Astrocyte of the cerebellum (primary cell): Measurements from ENCODE around the gene RAB31.

Source experiments
- DNase-seq: peaks from one replicate; pipeline ENCODE4 v3.0.0-alpha.2; 2011; ENCODE audit warnings: low read depth
- H3K4me3 ChIP-seq: 2 replicates; pipeline ENCODE4 v1.5.1; 2011; ENCODE audit warnings: mild to moderate bottlenecking, low read depth, low read length, moderate library complexity
- CTCF ChIP-seq: IDR thresholded peaks from 2 replicates; pipeline ENCODE4 v1.5.1; 2012; ENCODE audit warnings: low read length, low read depth, moderate library complexity, mild to moderate bottlenecking; ENCODE audit errors: missing control alignments
- in situ Hi-C: cut with HindIII; loops from 2 replicates; pipeline ENCODE4 v1.10.0; 2017; ENCODE audit warnings: low sequenced_read_pairs

The RAB31 gene

GRCh38 chr18:9708057-9708433 is at the start of gene RAB31:
Gene RAB31 (plus strand): TSS chr18:9708301. CDS start chr18:9708406, 105 bp downstream.
- peak within 1 kb of the TSS; percentile 87 for H3K4me3 ChIP-seq
- no peak for TF ChIP-seq CTCF
- no peak for DNase-seq
- in situ Hi-C loops, result no loop called here

GRCh38 chr18:9659499-9660375 is 48.4 kb upstream of the RAB31 start:
- no peak overlapping the region for H3K4me3 ChIP-seq
- no peak for TF ChIP-seq CTCF
- in situ Hi-C loops, result loop anchor here (5.0 kb wide), 2 partner anchors 42 to 82 kb away; no protein-coding TSS in a partner anchor
- no peak for DNase-seq

- no peak for TF ChIP-seq CTCF
- DNase-seq, result no peak
- in situ Hi-C loops, result loop anchor here (5.0 kb wide), 2 partner anchors 44 to 84 kb away; no protein-coding TSS in a partner anchor
- H3K4me3 ChIP-seq, result no peak overlapping the region
Measured at GRCh38 chr18:9661564-9661963, 46.5 kb upstream of the RAB31 start.

- in situ Hi-C loops, result loop anchor here (5.0 kb wide), 2 partner anchors 46 to 86 kb away; no protein-coding TSS in a partner anchor
- DNase-seq, result no peak
- H3K4me3 ChIP-seq, result no peak overlapping the region
- TF ChIP-seq CTCF, result no peak
Measured at GRCh38 chr18:9663377-9663776, 44.7 kb upstream of the RAB31 start.

GRCh38 chr18:9665314-9665713 is 42.8 kb upstream of the RAB31 start:
- H3K4me3 ChIP-seq, result no peak overlapping the region
- peak; percentile 49 for DNase-seq
- in situ Hi-C loops, result no loop called here
- no peak for TF ChIP-seq CTCF

- DNase-seq, result no peak
- no peak overlapping the region for H3K4me3 ChIP-seq
- in situ Hi-C loops, result no loop called here
- no peak for TF ChIP-seq CTCF
Measured at GRCh38 chr18:9666548-9666947, 41.6 kb upstream of the RAB31 start.
